Panc1 (cell line): Measurements from ENCODE around the gene F2R. TPM values are rescaled to one million over a fixed set of nuclear protein-coding genes. Genes with fewer than 3 reads are reported as not detected.

Experiments used
- ATAC-seq: fragments of 200-7000 bp; cut with Tn5 transposase; 2 replicates; pipeline ENCODE4 v1.9.1; 2020; ENCODE audit warnings: mild to moderate bottlenecking, moderate library complexity
- BruUV-seq: library from RNA; stranded (reverse); fragments of 400-500 nt; replicated peaks from 2 replicates; lab custom pipeline; 2021; lab: Mats Ljungman, UMichigan
- CTCF ChIA-PET: fragments of 300-600 bp; sonication (Branson Sonifier 250); formaldehyde crosslinking; loops from one replicate; lab custom pipeline; 2022; ENCODE audit warnings: antibody characterized with exemption; lab: Charles Lee
- POLR2A ChIA-PET: fragments of 300-600 bp; sonication (Branson Sonifier 250); formaldehyde crosslinking; loops from one replicate; lab custom pipeline; 2022; ENCODE audit warnings: antibody characterized with exemption; lab: Charles Lee
- DNase-seq: peaks from one replicate; pipeline ENCODE4 v3.0.0-alpha.2; 2010; ENCODE audit warnings: low read depth, low spot score
- H3K27ac ChIP-seq: 2 replicates; pipeline ENCODE4 v1.5.1; 2011; ENCODE audit warnings: mild to moderate bottlenecking, low read length, inconsistent platforms
- H3K27me3 ChIP-seq: fragments of 200-500 bp; sonication (Bioruptor generic); 2 replicates; pipeline ENCODE4 v1.6.0; 2014; ENCODE audit warnings: low read length, inconsistent platforms; ENCODE audit not compliant: control insufficient read depth, insufficient read depth
- H3K36me3 ChIP-seq: fragments of 200-500 bp; sonication (Bioruptor generic); 2 replicates; pipeline ENCODE4 v1.5.1; 2014; ENCODE audit warnings: inconsistent platforms, mild to moderate bottlenecking, low read length, moderate library complexity; ENCODE audit not compliant: control insufficient read depth, insufficient read depth
- H3K4me1 ChIP-seq: 2 replicates; pipeline ENCODE4 v1.5.1; 2011; ENCODE audit warnings: inconsistent platforms, mild to moderate bottlenecking, low read length, moderate library complexity; ENCODE audit not compliant: control insufficient read depth, insufficient read depth
- H3K4me3 ChIP-seq, 2 experiments: 2 replicates each; pipeline ENCODE4 v1.5.1; 2011 to 2012; ENCODE audit warnings: low read depth in 2 of 2, low read length in 2 of 2, mild to moderate bottlenecking in 2 of 2, inconsistent platforms in 1 of 2, moderate library complexity in 1 of 2
- H3K9me3 ChIP-seq: fragments of 200-500 bp; sonication (Bioruptor generic); 2 replicates; pipeline ENCODE4 v1.5.1; 2014; ENCODE audit warnings: low read depth, mild to moderate bottlenecking, inconsistent platforms, low read length, moderate library complexity; ENCODE audit not compliant: control insufficient read depth, insufficient read depth
- CTCF ChIP-seq: fragments of 450-650 bp; IDR thresholded peaks from 2 replicates; pipeline ENCODE4 v1.5.1; 2017; ENCODE audit warnings: mild to moderate bottlenecking
- POLR2AphosphoS5 ChIP-seq: IDR thresholded peaks from 2 replicates; pipeline ENCODE4 v1.6.1; 2012; ENCODE audit warnings: mild to moderate bottlenecking, low read depth, low read length, moderate library complexity
- REST ChIP-seq, 2 experiments: IDR thresholded peaks; 2 replicates each; pipeline ENCODE4 v1.6.1; 2011 to 2012; ENCODE audit warnings: low read depth in 2 of 2, control low read depth in 1 of 2, low read length in 1 of 2, mild to moderate bottlenecking in 1 of 2, moderate library complexity in 1 of 2; ENCODE audit not compliant: insufficient read depth in 1 of 2
- SIN3A ChIP-seq: IDR thresholded peaks from 2 replicates; pipeline ENCODE4 v1.6.1; 2012; ENCODE audit warnings: low read depth, mild to moderate bottlenecking, low read length, moderate library complexity, borderline replicate concordance; ENCODE audit not compliant: insufficient read depth
- TCF7L2 ChIP-seq: IDR thresholded peaks from 2 replicates; pipeline ENCODE4 v1.6.1; 2011; ENCODE audit warnings: mild to moderate bottlenecking, low read depth, low read length, inconsistent platforms
- in situ Hi-C: cut with HindIII; loops from 2 replicates; pipeline ENCODE4 v1.10.0; 2016; ENCODE audit warnings: low sequenced_read_pairs, low pct_unique_long_range_greater_than_20kb
- intact Hi-C: fragments of 100-400 bp; cut with micrococcal nuclease; formaldehyde crosslinking; loops from one replicate; pipeline ENCODE4 v1.10.0; 2022; ENCODE audit not compliant: unreplicated experiment
- total RNA-seq: library from RNA; stranded (reverse); gene quantifications from one replicate; pipeline ENCODE4 v1.2.1, GENCODE V29; 2021; ENCODE audit not compliant: unreplicated experiment

Gene F2R
- total RNA-seq, 1 experiment from 2014 or later = 26.0 TPM

GRCh38 chr5:76724871-76725270, 8.9 kb downstream of the F2R start:
- DNase-seq = no peak
- peaks cover 11% of the 10 kb centered on the region for H3K4me1 ChIP-seq
- intact Hi-C loops = no loop called here
- ChIA-PET POLR2A (no interaction called here), CTCF (no interaction called here)
- H3K27ac ChIP-seq = peak overlapping the region; percentile 49
- TF ChIP-seq CTCF = no peak
- TF ChIP-seq SIN3A = no peak
- TF ChIP-seq REST (IDR thresholded peaks at IDR 0.05; ENCODE audit: insufficient read depth in 1 of 2, low read depth in 2 of 2, low read length in 1 of 2) = no peak
- TF ChIP-seq POLR2AphosphoS5 = no peak
- no peak for TF ChIP-seq TCF7L2
- no peaks in the 10 kb centered on the region for H3K27me3 ChIP-seq
- H3K9me3 ChIP-seq = peaks cover 11% of the 10 kb centered on the region; the same call in 1 of the 2 replicates
- no peak overlapping the region for H3K4me3 ChIP-seq
- in situ Hi-C loops = no loop called here
- BruUV-seq = no TSS peak
- H3K36me3 ChIP-seq = no peaks in the 10 kb centered on the region
- peak; percentile 75 for ATAC-seq

- TF ChIP-seq POLR2AphosphoS5 = no peak
- TF ChIP-seq REST (IDR thresholded peaks at IDR 0.05; ENCODE audit: insufficient read depth in 1 of 2, low read depth in 2 of 2, low read length in 1 of 2) = no peak
- TF ChIP-seq SIN3A = no peak
- TF ChIP-seq TCF7L2 = no peak
- TF ChIP-seq CTCF = no peak
- intact Hi-C loops = no loop called here
- ChIA-PET CTCF (interaction anchor here (0.5 kb wide), 1 partner anchor 326 kb away, joined by 3 read pairs; the partner anchor contains the start of gene IQGAP2), POLR2A (no interaction called here)
- peaks cover 7% of the 10 kb centered on the region for H3K4me1 ChIP-seq
- no peaks in the 10 kb centered on the region for H3K36me3 ChIP-seq
- H3K27ac ChIP-seq = no peak overlapping the region
- ATAC-seq (no peak), DNase-seq (no peak)
- no TSS peak for BruUV-seq
- peaks cover 16% of the 10 kb centered on the region; the same call in 1 of the 2 replicates for H3K9me3 ChIP-seq
- no peaks in the 10 kb centered on the region for H3K27me3 ChIP-seq
- H3K4me3 ChIP-seq = no peak overlapping the region
- in situ Hi-C loops = no loop called here
Observed at GRCh38 chr5:76728965-76729364, 13.0 kb downstream of the F2R start.
